H9 (cell line): ENCODE data around the gene ATP6V1B1. TPM values are rescaled to one million over a fixed set of nuclear protein-coding genes. Genes with fewer than 3 reads are reported as not detected.

Experiments
- DNase-seq: peaks from one replicate; pipeline ENCODE4 v3.0.0-alpha.2; 2017
- H2AFZ ChIP-seq: one replicate; pipeline ENCODE4 v1.6.1; 2013; ENCODE audit warnings: mild to moderate bottlenecking, low read length, control low read depth, moderate library complexity
- H2AK5ac ChIP-seq: 2 replicates; pipeline ENCODE4 v1.6.1; 2013; ENCODE audit warnings: low read length, control low read depth, mixed read lengths; ENCODE audit not compliant: insufficient read length
- H2BK120ac ChIP-seq: one replicate; pipeline ENCODE4 v1.6.1; 2013; ENCODE audit warnings: low read depth, mild to moderate bottlenecking, low read length, control low read depth, inconsistent platforms; ENCODE audit not compliant: poor library complexity, severe bottlenecking
- H2BK12ac ChIP-seq: 2 replicates; pipeline ENCODE4 v1.6.1; 2013; ENCODE audit warnings: low read length, control low read depth, mixed read lengths, low read depth; ENCODE audit not compliant: insufficient read length
- H2BK15ac ChIP-seq: 2 replicates; pipeline ENCODE4 v1.6.1; 2013; ENCODE audit warnings: low read depth, low read length, control low read depth
- H2BK20ac ChIP-seq: one replicate; pipeline ENCODE4 v1.6.1; 2013; ENCODE audit warnings: low read depth, mild to moderate bottlenecking, low read length, control low read depth, inconsistent platforms; ENCODE audit not compliant: poor library complexity, severe bottlenecking
- H2BK5ac ChIP-seq: 2 replicates; pipeline ENCODE4 v1.6.1; 2013; ENCODE audit warnings: low read length, control low read depth, mixed read lengths; ENCODE audit not compliant: insufficient read length
- H3K14ac ChIP-seq: 2 replicates; pipeline ENCODE4 v1.6.1; 2013; ENCODE audit warnings: low read length, control low read depth; ENCODE audit not compliant: insufficient read depth
- H3K18ac ChIP-seq: 2 replicates; pipeline ENCODE4 v1.6.1; 2013; ENCODE audit warnings: low read depth, mild to moderate bottlenecking, mixed read lengths, low read length, control low read depth; ENCODE audit not compliant: insufficient read length
- H3K23ac ChIP-seq: 2 replicates; pipeline ENCODE4 v1.6.1; 2013; ENCODE audit warnings: low read length, control low read depth, mixed read lengths, low read depth; ENCODE audit not compliant: insufficient read length
- H3K23me2 ChIP-seq: 2 replicates; pipeline ENCODE4 v1.6.1; 2013; ENCODE audit warnings: low read depth, mild to moderate bottlenecking, mixed read lengths, low read length, control low read depth; ENCODE audit not compliant: insufficient read length, poor library complexity, severe bottlenecking
- H3K27ac ChIP-seq: 2 replicates; pipeline ENCODE4 v1.5.1; 2013; ENCODE audit warnings: low read length, control low read depth, mixed read lengths, low read depth; ENCODE audit not compliant: insufficient read length
- H3K27me3 ChIP-seq: 2 replicates; pipeline ENCODE4 v1.6.1; 2013; ENCODE audit warnings: low read length, control low read depth, inconsistent platforms; ENCODE audit not compliant: insufficient read depth
- H3K4ac ChIP-seq: 2 replicates; pipeline ENCODE4 v1.6.1; 2013; ENCODE audit warnings: low read depth, mild to moderate bottlenecking, control low read depth, inconsistent platforms, low read length, moderate library complexity
- H3K4me1 ChIP-seq: 2 replicates; pipeline ENCODE4 v1.6.1; 2013; ENCODE audit warnings: low read length, control low read depth, inconsistent platforms; ENCODE audit not compliant: insufficient read depth
- H3K4me2 ChIP-seq: 2 replicates; pipeline ENCODE4 v1.6.1; 2013; ENCODE audit warnings: low read length, control low read depth, mixed read lengths; ENCODE audit not compliant: insufficient read length, insufficient read depth
- H3K56ac ChIP-seq: 2 replicates; pipeline ENCODE4 v1.6.1; 2013; ENCODE audit warnings: low read depth, mild to moderate bottlenecking, mixed read lengths, low read length, control low read depth; ENCODE audit not compliant: insufficient read length
- H3K79me1 ChIP-seq: 2 replicates; pipeline ENCODE4 v1.6.1; 2013; ENCODE audit warnings: low read depth, mild to moderate bottlenecking, moderate library complexity, low read length, control low read depth, inconsistent platforms; ENCODE audit not compliant: insufficient read depth, poor library complexity, severe bottlenecking
- H3K79me2 ChIP-seq: 2 replicates; pipeline ENCODE4 v1.6.1; 2013; ENCODE audit warnings: low read length, control low read depth, inconsistent platforms; ENCODE audit not compliant: insufficient read depth
- H3K9ac ChIP-seq: 2 replicates; pipeline ENCODE4 v1.6.1; 2013; ENCODE audit warnings: low read length, control low read depth, mixed read lengths; ENCODE audit not compliant: insufficient read length; ENCODE audit errors: extremely low read depth
- H3K9me3 ChIP-seq: one replicate; pipeline ENCODE4 v1.6.1; 2013; ENCODE audit warnings: low read depth, low read length, inconsistent platforms; ENCODE audit not compliant: control insufficient read depth
- H3T11ph ChIP-seq: one replicate; pipeline ENCODE4 v1.6.1; 2013; ENCODE audit warnings: mild to moderate bottlenecking, low read length, control low read depth, inconsistent platforms
- H4K20me1 ChIP-seq: one replicate; pipeline ENCODE4 v1.6.1; 2013; ENCODE audit not compliant: control insufficient read depth, insufficient read length, insufficient read depth
- H4K5ac ChIP-seq: 2 replicates; pipeline ENCODE4 v1.6.1; 2013; ENCODE audit warnings: low read depth, mild to moderate bottlenecking, mixed read lengths, low read length, control low read depth; ENCODE audit not compliant: insufficient read length
- H4K8ac ChIP-seq: replicated peaks from 2 replicates; pipeline ENCODE4 v1.6.1; 2013; ENCODE audit warnings: low read length, control low read depth, mixed read lengths, low read depth; ENCODE audit not compliant: insufficient read length
- H4K91ac ChIP-seq: 2 replicates; pipeline ENCODE4 v1.6.1; 2013; ENCODE audit warnings: low read depth, mild to moderate bottlenecking, moderate library complexity, mixed read lengths, low read length, control low read depth; ENCODE audit not compliant: insufficient read length
- H3K27ac Mint-ChIP-seq, 3 experiments: 2 replicates in 2 of 3; 3 replicates in 1 of 3; pipeline ENCODE4 v1.8.0; 2020 to 2021; ENCODE audit warnings: mixed read lengths in 3 of 3, mild to moderate bottlenecking in 1 of 3, moderate library complexity in 1 of 3
- H3K27me3 Mint-ChIP-seq: 2 replicates; pipeline ENCODE4 v1.8.0; 2021; ENCODE audit warnings: low read depth, mild to moderate bottlenecking, moderate library complexity, mixed read lengths
- H3K36me3 Mint-ChIP-seq, 3 experiments: 2 replicates in 2 of 3; 3 replicates in 1 of 3; pipeline ENCODE4 v1.8.0; 2020 to 2021; ENCODE audit warnings: low read depth in 3 of 3, mixed read lengths in 3 of 3; ENCODE audit not compliant: insufficient read depth in 1 of 3
- H3K4me1 Mint-ChIP-seq, 2 experiments: 2 replicates each; pipeline ENCODE4 v1.8.0; 2020; ENCODE audit warnings: mixed read lengths in 2 of 2
- H3K4me3 Mint-ChIP-seq, 2 experiments: 2 replicates in 1 of 2; 3 replicates in 1 of 2; pipeline ENCODE4 v1.8.0; 2020 to 2021; ENCODE audit warnings: mild to moderate bottlenecking in 2 of 2, mixed read lengths in 2 of 2, moderate library complexity in 1 of 2
- H3K9me3 Mint-ChIP-seq, 2 experiments: 2 replicates in 1 of 2; 3 replicates in 1 of 2; pipeline ENCODE4 v1.8.0; 2020; ENCODE audit warnings: mild to moderate bottlenecking in 2 of 2, mixed read lengths in 2 of 2, moderate library complexity in 1 of 2
- CTCF ChIP-seq: fragments of 200-600 bp; sonication (generic); conservative IDR thresholded peaks from 3 replicates; pipeline ENCODE4 v1.8.0; 2021; ENCODE audit warnings: antibody characterized with exemption, mild to moderate bottlenecking
- WGBS: extraction: QIAGEN DNeasy Blood & Tissue Kit; methylation state at CpG from one replicate; pipeline ENCODE4 v1.1.7; 2013; ENCODE audit warnings: missing lambda C conversion rate, low lambda C conversion rate, mixed read lengths; ENCODE audit not compliant: insufficient read length; ENCODE audit errors: extremely low coverage; 5-methylcytosine and 5-hydroxymethylcytosine counted together
- total RNA-seq: library from RNA; stranded (reverse); gene quantifications from 2 replicates; pipeline ENCODE4 v1.2.1, GENCODE V29; 2021

ATP6V1B1 gene
- total RNA-seq, 1 experiment from 2014 or later = not detected

- H4K91ac ChIP-seq = no peak overlapping the region
- no peaks in the 10 kb centered on the region for H3K79me1 ChIP-seq
- no peak overlapping the region for H2BK12ac ChIP-seq
- no peak overlapping the region for H3K14ac ChIP-seq
- no peaks in the 10 kb centered on the region for H3K9me3 ChIP-seq
- H4K20me1 ChIP-seq = no peaks in the 10 kb centered on the region
- no peak overlapping the region for H3K27ac ChIP-seq
- H3K27me3 ChIP-seq = no peaks in the 10 kb centered on the region
- no peak overlapping the region for H3T11ph ChIP-seq
- H3K56ac ChIP-seq = no peak overlapping the region
- Mint-ChIP-seq H3K27ac (peak overlapping the region in 1 of 3 experiments; percentile 92; a peak in 1 of 7 replicates), H3K36me3 (no peaks in the 10 kb centered on the region), H3K27me3 (peaks cover 22% of the 10 kb centered on the region), H3K4me1 (peaks cover 13 to 14% of the 10 kb centered on the region in 2 experiments), H3K4me3 (no peak overlapping the region), H3K9me3 (no peaks in the 10 kb centered on the region)
- H2AK5ac ChIP-seq = no peak overlapping the region
- H3K4ac ChIP-seq = no peak overlapping the region
- H3K9ac ChIP-seq = no peak overlapping the region
- H3K4me2 ChIP-seq = no peak overlapping the region
- WGBS = no CpG with 5 or more reads among the region's 2 CpGs
- H2BK120ac ChIP-seq = no peak overlapping the region
- H3K23ac ChIP-seq = no peak overlapping the region
- peaks cover 7% of the 10 kb centered on the region; the same call in 1 of the 2 replicates for H3K4me1 ChIP-seq
- no peak overlapping the region for H2AFZ ChIP-seq
- H4K8ac ChIP-seq = no peak overlapping the region
- peaks cover 2% of the 10 kb centered on the region for H3K23me2 ChIP-seq
- H2BK5ac ChIP-seq = no peak overlapping the region
- DNase-seq = no peak
- no peaks in the 10 kb centered on the region for H3K79me2 ChIP-seq
- H4K5ac ChIP-seq = no peak overlapping the region
- no peak for TF ChIP-seq CTCF
- no peak overlapping the region for H2BK15ac ChIP-seq
- no peak overlapping the region for H2BK20ac ChIP-seq
- H3K18ac ChIP-seq = no peak overlapping the region
Observed at GRCh38 chr2:71006323-71006722, 70.6 kb downstream of the ATP6V1B1 start.
